Esophagus squamous epithelium (tissue), 4 donors: ENCODE data around the gene PRKD3.

ENCODE experiments used
- POLR2A ChIP-seq, 4 donors: fragments of 450-650 bp; IDR thresholded peaks; one replicate each; pipeline ENCODE4 v1.6.1; 2017; ENCODE audit warnings: antibody characterized with exemption in 4 of 4, mild to moderate bottlenecking in 4 of 4, moderate library complexity in 3 of 4
- TF ChIP-seq, protein P1 (sequence below), 6 experiments: fragments of 450-650 bp in 4 of 6; fragments of 200-600 bp in 2 of 6; sonication (generic) in 2 of 6; IDR thresholded peaks; one replicate each; pipeline ENCODE4 v1.5.1; 2016 to 2019; ENCODE audit warnings: antibody characterized with exemption in 6 of 6, mild to moderate bottlenecking in 4 of 6, moderate library complexity in 4 of 6

DNA sequence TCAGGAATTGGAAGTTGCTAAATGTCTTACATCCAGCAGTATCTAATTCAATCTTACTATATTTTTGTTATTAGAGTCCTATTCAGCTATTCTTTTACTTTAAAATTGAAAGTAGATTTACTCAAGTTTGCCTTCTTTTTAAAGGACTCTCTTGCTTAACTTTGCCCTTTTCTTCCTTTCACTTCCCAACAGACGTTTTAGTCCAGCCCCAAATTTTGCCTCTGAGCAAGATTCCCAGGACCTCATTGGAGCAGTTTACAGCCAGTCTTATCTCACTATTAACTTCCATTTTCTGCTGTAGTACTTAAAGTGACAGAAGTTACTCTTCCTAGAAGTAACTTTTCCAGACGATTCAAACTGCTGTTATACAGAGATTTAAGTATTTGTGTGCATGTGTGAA lies 1.7 kb upstream of the PRKD3 start:
- TF ChIP-seq, protein P1, sequence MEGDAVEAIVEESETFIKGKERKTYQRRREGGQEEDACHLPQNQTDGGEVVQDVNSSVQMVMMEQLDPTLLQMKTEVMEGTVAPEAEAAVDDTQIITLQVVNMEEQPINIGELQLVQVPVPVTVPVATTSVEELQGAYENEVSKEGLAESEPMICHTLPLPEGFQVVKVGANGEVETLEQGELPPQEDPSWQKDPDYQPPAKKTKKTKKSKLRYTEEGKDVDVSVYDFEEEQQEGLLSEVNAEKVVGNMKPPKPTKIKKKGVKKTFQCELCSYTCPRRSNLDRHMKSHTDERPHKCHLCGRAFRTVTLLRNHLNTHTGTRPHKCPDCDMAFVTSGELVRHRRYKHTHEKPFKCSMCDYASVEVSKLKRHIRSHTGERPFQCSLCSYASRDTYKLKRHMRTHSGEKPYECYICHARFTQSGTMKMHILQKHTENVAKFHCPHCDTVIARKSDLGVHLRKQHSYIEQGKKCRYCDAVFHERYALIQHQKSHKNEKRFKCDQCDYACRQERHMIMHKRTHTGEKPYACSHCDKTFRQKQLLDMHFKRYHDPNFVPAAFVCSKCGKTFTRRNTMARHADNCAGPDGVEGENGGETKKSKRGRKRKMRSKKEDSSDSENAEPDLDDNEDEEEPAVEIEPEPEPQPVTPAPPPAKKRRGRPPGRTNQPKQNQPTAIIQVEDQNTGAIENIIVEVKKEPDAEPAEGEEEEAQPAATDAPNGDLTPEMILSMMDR (IDR thresholded peaks at IDR 0.05), result no peak
- TF ChIP-seq POLR2A (IDR thresholded peaks at IDR 0.05), result no peak
